ENCODE measurements around the gene FCHSD1. TPM values are rescaled to one million over a fixed set of nuclear protein-coding genes. Genes with fewer than 3 reads are reported as not detected.

Gene FCHSD1
- total and polyA plus RNA-seq, 10 of the 15 experiments (the other 5 are each of a cell fraction or from before 2014, with no cell fraction given), result 0.97 to 22.8 (median 10.7) TPM

- TF ChIP-seq CTCF (IDR thresholded peaks at IDR 0.05 in 2 of 3, conservative IDR thresholded peaks at IDR 0.05 in 1 of 3; ENCODE audit: control insufficient read depth in 2 of 3, extremely low read depth in 1 of 3, insufficient read depth in 1 of 3, low read depth in 3 of 3, low read length in 3 of 3), result no peak
- no peak; the same call in 1 of the 2 replicates for TF ChIP-seq ATF7 (IDR thresholded peaks at IDR 0.05; ENCODE audit: low read depth)
- TF ChIP-seq FOXM1 (IDR thresholded peaks at IDR 0.05; ENCODE audit: low read depth, low read length), result peak; percentile 95; the same call in 1 of the 2 replicates
- TF ChIP-seq HCFC1 (IDR thresholded peaks at IDR 0.05; ENCODE audit: low read length), result no peak
- no peak for TF ChIP-seq SIN3A (IDR thresholded peaks at IDR 0.05; ENCODE audit: low read depth, low read length)
- no peak for TF ChIP-seq WRNIP1 (IDR thresholded peaks at IDR 0.05; ENCODE audit: borderline replicate concordance, low read depth, low read length)
- TF ChIP-seq SRF (IDR thresholded peaks at IDR 0.05; ENCODE audit: low read depth in 2 of 2, low read length in 2 of 2), result peak; percentile 11 to 81; a peak in 3 of 4 replicates
- no peak for TF ChIP-seq IKZF1 (conservative IDR thresholded peaks at IDR 0.05)
- no peak for TF ChIP-seq HDGF (IDR thresholded peaks at IDR 0.05)
- TF ChIP-seq PAX8 (IDR thresholded peaks at IDR 0.05), result no peak
- no peak for TF ChIP-seq SUZ12 (IDR thresholded peaks at IDR 0.05; ENCODE audit: unreplicated experiment)
- TF ChIP-seq ZNF592 (IDR thresholded peaks at IDR 0.05), result no peak
- no peak for TF ChIP-seq SMC3 (IDR thresholded peaks at IDR 0.05; ENCODE audit: borderline replicate concordance, low read length)
- no peak for TF ChIP-seq ASH2L (IDR thresholded peaks at IDR 0.05; ENCODE audit: borderline replicate concordance, low read depth)
- TF ChIP-seq BCL11A (IDR thresholded peaks at IDR 0.05; ENCODE audit: low read depth, low read length), result peak; percentile 96
- 0 out of 2 replicates have a peak, but pooled peaks have one; percentile 49 for TF ChIP-seq IRF4 (IDR thresholded peaks at IDR 0.05; ENCODE audit: low read depth, low read length)
- no peak for TF ChIP-seq CBX3 (IDR thresholded peaks at IDR 0.05; ENCODE audit: borderline replicate concordance, low read depth)
- TF ChIP-seq PKNOX1 (IDR thresholded peaks at IDR 0.05), result no peak
- TF ChIP-seq MXI1 (IDR thresholded peaks at IDR 0.05; ENCODE audit: low read depth, low read length), result no peak
- no peak for TF ChIP-seq CHD2 (IDR thresholded peaks at IDR 0.05; ENCODE audit: borderline replicate concordance, low read depth, low read length)
- TF ChIP-seq CBFB (IDR thresholded peaks at IDR 0.05; ENCODE audit: low read depth), result peak; percentile 86
- peak in 1 of 2 experiments; percentile 20; a peak in 1 of 4 replicates for TF ChIP-seq IKZF2 (IDR thresholded peaks at IDR 0.05)
- TF ChIP-seq TCF7 (IDR thresholded peaks at IDR 0.05; ENCODE audit: borderline replicate concordance), result no peak
- TF ChIP-seq RB1 (IDR thresholded peaks at IDR 0.05; ENCODE audit: borderline replicate concordance), result no peak
- no peak for TF ChIP-seq ZNF207 (IDR thresholded peaks at IDR 0.05; ENCODE audit: borderline replicate concordance)
- no peak for TF ChIP-seq POLR2AphosphoS2 (IDR thresholded peaks at IDR 0.05; ENCODE audit: low read depth, low read length)
- no peak for TF ChIP-seq NRF1 (conservative IDR thresholded peaks at IDR 0.05; ENCODE audit: low read depth, low read length)
Observed at GRCh38 chr5:141657937-141658545, 6.8 kb upstream of the FCHSD1 start (continued).
